Measurements from ENCODE around the gene TEX38.
"Not testable (repeated sequence)": the region's sequence is repeated elsewhere in the genome, so short reads cannot be mapped to it uniquely, and the experiment has no call there.

TEX38 gene

GRCh38 chr1:46671554-46671953 is at the start of gene TEX38:
TEX38 (plus strand) TSS chr1:46671854; CDS start chr1:46671935, 81 bp downstream.
- no peak for DNase-seq

GRCh38 chr1:46621930-46622329 is 49.7 kb upstream of the TEX38 start:
- DNase-seq: no peak

- no peak for DNase-seq
These were observed 49.3 kb upstream of the TEX38 start for GRCh38 chr1:46622344-46622743.

- no peak for DNase-seq
These were observed 47.7 kb upstream of the TEX38 start for GRCh38 chr1:46623743-46624644.

- DNase-seq: no peak
These were observed 40.9 kb upstream of the TEX38 start for GRCh38 chr1:46630719-46631118.

GRCh38 chr1:46635205-46635604 is 36.4 kb upstream of the TEX38 start:
- no peak for DNase-seq

GRCh38 chr1:46637444-46638083 is 34.1 kb upstream of the TEX38 start:
- DNase-seq: no peak

- no peak for DNase-seq
These were observed 32.7 kb upstream of the TEX38 start for GRCh38 chr1:46638921-46639320.

- DNase-seq: no peak
These were observed 32.1 kb upstream of the TEX38 start for GRCh38 chr1:46639547-46639946.

- no peak for DNase-seq
These were observed 29.5 kb upstream of the TEX38 start for GRCh38 chr1:46642115-46642680.

- DNase-seq: peak; percentile 87
These were observed 28.3 kb upstream of the TEX38 start for GRCh38 chr1:46643368-46643775.

- DNase-seq: no peak
These were observed 25.8 kb upstream of the TEX38 start for GRCh38 chr1:46645815-46646214.

- DNase-seq: no peak
These were observed 25.3 kb upstream of the TEX38 start for GRCh38 chr1:46646331-46646730.

GRCh38 chr1:46646844-46647243 is 24.8 kb upstream of the TEX38 start:
- DNase-seq: no peak

GRCh38 chr1:46647611-46648010 is 24.0 kb upstream of the TEX38 start:
- DNase-seq: no peak

GRCh38 chr1:46649764-46650163 is 21.9 kb upstream of the TEX38 start:
- DNase-seq: no peak

- DNase-seq: no peak
These were observed 21.2 kb upstream of the TEX38 start for GRCh38 chr1:46650491-46650890.

- DNase-seq: not testable (repeated sequence)
These were observed 20.5 kb upstream of the TEX38 start for GRCh38 chr1:46651152-46651551.

- DNase-seq: no peak
These were observed 19.1 kb upstream of the TEX38 start for GRCh38 chr1:46652321-46653100.

GRCh38 chr1:46653405-46653958 is 18.2 kb upstream of the TEX38 start:
- no peak for DNase-seq

- no peak for DNase-seq
These were observed 17.6 kb upstream of the TEX38 start for GRCh38 chr1:46654012-46654411.

- not testable (repeated sequence) for DNase-seq
These were observed 17.0 kb upstream of the TEX38 start for GRCh38 chr1:46654698-46655097.

GRCh38 chr1:46655848-46656247 is 15.8 kb upstream of the TEX38 start:
- no peak for DNase-seq

All from NCI-H1092 (cell line).